Fibroblast of mammary gland (primary cell): ENCODE data around the gene DAAM1.
A peak's percentile ranks its signal among the peaks of the same experiment; 100 is the strongest.

Experiments
- DNase-seq: peaks from one replicate; pipeline ENCODE4 v3.0.0-alpha.2; 2010; ENCODE audit warnings: low read depth
- H3K4me3 ChIP-seq: 2 replicates; pipeline ENCODE4 v1.5.1; 2011; ENCODE audit warnings: low read depth, mild to moderate bottlenecking, low read length, moderate library complexity; ENCODE audit not compliant: control insufficient read depth
- TF ChIP-seq, protein P1 (sequence below): conservative IDR thresholded peaks from 2 replicates; pipeline ENCODE4 v1.5.1; 2011; ENCODE audit warnings: low read depth, low read length, inconsistent platforms; ENCODE audit not compliant: control insufficient read depth, insufficient read depth

Gene DAAM1

DNA sequence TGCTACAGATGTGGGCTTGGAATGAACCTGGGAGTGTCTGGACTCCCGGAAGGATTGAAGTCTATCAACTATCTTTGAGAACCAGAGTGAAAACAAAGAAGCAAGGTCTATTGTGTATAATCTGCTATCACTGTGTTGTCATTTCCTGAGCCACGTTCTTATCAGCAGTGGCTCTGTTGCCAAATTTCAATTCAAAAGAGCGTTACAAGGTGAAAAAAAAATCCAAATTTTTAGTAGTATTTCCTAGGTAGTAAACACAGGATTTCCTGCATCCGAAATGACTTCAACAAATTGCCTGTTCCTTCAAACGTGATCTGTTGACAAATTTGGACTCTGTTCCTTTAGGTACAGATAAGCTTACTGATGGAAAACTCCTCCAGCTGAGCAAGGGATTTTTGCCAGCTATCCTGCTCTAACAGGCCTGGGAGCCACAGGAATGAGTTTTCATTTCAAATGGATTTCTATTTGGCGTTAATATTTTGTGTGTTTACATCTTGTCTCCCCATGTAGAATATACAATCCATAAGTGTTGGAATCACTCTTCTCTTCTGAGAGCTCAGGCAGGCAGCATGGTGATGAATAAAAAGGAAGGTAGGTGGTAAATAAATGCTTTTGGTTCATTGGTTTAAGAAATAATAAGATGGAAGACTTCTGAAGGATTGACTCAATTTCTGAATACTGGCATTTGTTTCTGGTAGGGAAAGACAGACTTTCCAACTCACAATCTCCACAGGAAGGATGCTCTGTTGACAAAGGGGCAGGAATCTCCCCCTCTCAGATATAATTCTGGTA is 218.2 kb downstream of the DAAM1 start:
- TF ChIP-seq, protein P1, sequence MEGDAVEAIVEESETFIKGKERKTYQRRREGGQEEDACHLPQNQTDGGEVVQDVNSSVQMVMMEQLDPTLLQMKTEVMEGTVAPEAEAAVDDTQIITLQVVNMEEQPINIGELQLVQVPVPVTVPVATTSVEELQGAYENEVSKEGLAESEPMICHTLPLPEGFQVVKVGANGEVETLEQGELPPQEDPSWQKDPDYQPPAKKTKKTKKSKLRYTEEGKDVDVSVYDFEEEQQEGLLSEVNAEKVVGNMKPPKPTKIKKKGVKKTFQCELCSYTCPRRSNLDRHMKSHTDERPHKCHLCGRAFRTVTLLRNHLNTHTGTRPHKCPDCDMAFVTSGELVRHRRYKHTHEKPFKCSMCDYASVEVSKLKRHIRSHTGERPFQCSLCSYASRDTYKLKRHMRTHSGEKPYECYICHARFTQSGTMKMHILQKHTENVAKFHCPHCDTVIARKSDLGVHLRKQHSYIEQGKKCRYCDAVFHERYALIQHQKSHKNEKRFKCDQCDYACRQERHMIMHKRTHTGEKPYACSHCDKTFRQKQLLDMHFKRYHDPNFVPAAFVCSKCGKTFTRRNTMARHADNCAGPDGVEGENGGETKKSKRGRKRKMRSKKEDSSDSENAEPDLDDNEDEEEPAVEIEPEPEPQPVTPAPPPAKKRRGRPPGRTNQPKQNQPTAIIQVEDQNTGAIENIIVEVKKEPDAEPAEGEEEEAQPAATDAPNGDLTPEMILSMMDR: no peak
- DNase-seq: peak; percentile 49
- no peak overlapping the region for H3K4me3 ChIP-seq

DNA sequence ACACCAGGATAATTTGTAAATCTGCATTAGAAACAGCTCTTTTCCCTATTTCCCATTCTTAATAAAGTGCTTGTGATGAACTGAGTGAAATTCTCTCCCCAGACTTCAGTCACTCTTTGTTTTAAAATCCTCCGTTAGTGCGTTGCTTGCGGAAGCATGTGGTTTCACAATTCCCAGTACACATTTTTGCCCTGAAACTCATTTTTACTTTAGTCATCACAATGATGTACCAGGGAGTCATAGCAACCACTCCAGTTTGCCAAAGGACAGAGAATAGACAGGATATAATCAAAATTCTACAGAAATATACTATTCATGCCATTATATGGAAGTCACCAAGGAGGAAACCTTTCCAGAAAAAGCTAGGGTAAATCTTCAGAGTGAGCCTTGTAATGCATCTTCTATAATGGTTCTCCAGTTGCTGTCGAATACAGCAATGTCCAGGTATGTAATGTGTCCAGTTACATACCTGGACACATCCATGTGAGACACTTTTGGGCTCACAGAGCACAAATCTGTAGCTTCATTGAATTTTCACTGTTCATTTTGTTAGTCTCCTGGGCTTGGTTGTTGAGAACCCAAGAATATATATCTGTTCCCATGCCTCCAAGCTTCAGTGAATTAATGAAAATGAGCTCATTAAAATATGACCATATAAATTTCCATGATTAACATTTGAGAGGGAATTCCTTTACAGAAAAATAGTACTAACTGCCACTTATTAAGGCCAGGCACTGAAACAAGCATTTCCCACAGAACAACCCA is 219.0 kb downstream of the DAAM1 start:
- no peak overlapping the region for H3K4me3 ChIP-seq
- peak; percentile 95 for DNase-seq
- TF ChIP-seq, protein P1: no peak

DNA sequence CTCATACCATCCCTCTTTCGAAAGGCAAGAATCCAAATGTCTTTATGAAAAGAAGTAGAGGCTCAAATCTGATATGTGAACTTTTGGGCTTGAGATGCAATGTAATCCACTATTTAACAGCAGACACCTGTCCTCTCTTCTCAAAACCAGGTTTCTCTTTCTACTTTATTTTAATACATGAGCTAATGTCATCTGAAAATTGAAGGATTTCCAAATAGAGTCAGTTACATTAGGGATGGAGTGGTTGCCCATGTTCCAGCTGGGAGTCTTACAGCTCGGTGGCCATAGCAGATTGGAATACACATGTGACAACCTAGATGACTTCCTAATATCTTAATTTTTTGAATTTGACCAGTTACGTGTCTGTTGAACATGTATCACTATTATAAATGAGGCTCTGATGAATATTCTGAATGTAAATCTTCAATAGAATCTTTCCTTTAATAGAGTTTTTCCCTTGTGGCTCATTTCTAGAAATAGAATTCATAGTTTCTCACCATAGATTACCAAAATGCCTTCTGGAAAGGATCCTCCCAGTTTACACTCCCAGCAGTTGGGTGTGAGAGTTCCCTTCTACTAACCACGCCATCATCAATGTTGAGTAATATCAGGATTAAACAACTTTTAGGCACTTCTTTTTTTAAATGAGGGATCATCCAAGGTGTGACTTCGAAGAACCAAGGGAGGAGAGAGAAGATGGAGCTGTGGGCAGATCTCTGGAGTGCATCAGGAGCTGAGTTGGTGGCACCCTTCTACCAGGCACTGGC is 227.6 kb downstream of the DAAM1 start:
- TF ChIP-seq, protein P1: no peak
- no peak for DNase-seq
- H3K4me3 ChIP-seq: no peak overlapping the region

DNA sequence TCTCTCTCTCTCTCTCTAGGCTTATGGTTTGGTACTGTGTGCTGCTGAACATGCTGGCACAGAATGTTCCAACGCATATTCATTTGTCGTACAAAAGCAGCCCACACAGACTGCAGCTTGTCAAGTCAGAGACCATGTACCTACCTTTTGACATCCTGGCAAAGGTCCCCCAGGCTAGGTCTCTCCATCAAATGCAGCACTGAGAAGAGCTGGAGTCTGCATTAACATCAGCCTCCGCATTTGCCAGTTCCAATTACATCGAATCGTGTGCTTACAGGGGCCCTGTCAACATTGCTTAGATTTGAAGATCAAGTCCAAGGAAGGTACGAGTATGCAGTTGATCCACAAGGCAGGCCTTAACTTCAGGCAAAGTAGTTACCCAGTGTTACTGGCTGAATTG is 228.8 kb downstream of the DAAM1 start:
- H3K4me3 ChIP-seq: no peak overlapping the region

DNA sequence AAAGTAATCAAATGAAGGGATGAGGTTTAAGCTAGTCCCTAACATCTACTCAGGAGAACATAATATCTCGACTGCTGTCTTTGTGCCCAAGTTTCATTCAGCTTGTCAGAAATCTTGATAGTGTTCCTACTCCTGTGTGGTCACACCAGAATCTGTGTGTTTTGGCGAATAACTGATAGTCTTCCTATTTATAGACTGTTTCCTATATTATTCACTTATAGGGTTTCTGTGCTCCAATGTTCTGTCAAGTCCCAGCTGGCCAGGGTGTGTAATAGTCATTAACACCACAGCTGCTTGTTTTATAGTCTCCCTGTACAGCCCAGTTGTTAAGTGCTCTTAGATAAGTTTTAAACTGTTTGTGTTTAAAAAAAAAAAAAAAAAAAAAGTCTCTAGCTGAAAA is 230.8 kb downstream of the DAAM1 start:
- no peak for DNase-seq
- TF ChIP-seq, protein P1: no peak
- H3K4me3 ChIP-seq: no peak overlapping the region

More for the DNA sequence above, 228.8 kb downstream of the DAAM1 start:
- DNase-seq: no peak
- TF ChIP-seq, protein P1: no peak
